Pericardium fibroblast (primary cell): ENCODE results near the gene PIN1. TPM values are rescaled to one million over a fixed set of nuclear protein-coding genes. Genes with fewer than 3 reads are reported as not detected.

Experiments
- total RNA-seq: library from RNA; depleted of rRNA; stranded (reverse); fragments of >200 nt; gene quantifications from 2 replicates; pipeline ENCODE4 v1.2.3, GENCODE V29; 2015

The PIN1 gene
- 89.6 and 110 TPM in 2 replicates for total RNA-seq

DNA sequence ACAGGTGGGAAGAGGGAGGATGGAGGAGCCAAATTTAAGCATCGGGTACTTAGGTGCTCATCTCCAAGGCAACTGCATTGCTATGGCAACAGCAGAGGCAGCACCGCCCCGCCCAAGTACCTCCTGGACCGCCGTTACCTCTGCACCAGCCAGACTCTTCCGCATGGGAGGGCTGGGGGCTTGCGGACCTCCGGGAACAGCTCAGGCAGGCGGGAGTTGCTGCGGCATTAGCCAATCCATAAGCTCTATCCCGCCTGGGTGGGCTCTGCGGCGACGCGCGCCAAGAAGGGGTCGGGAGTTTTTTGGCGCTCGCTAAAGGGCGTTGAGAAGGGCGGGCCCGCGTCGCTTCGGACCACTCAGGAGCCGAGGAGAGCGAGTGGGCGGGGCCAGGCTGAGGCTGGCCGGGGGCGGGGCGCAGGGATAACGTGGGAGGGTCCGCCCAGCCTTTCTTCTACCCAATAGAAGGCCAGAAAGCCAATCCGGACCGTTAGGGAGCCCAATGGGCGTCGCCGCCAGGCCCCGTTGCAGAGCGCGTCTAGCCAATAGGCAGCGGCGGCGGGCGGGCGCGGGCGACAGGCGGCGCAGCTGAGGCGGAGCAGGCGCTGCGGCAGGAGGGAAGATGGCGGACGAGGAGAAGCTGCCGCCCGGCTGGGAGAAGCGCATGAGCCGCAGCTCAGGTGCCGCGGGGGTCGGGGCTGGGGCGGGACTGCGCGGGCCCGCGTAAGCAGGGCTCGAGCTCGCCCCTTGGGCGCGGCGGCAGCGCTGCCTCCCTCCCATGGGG is at the start of gene PIN1:
PIN1 (plus strand) TSS at position 593 of the 781 bp plus-strand sequence; CDS start at position 620, 27 bp downstream.

DNA sequence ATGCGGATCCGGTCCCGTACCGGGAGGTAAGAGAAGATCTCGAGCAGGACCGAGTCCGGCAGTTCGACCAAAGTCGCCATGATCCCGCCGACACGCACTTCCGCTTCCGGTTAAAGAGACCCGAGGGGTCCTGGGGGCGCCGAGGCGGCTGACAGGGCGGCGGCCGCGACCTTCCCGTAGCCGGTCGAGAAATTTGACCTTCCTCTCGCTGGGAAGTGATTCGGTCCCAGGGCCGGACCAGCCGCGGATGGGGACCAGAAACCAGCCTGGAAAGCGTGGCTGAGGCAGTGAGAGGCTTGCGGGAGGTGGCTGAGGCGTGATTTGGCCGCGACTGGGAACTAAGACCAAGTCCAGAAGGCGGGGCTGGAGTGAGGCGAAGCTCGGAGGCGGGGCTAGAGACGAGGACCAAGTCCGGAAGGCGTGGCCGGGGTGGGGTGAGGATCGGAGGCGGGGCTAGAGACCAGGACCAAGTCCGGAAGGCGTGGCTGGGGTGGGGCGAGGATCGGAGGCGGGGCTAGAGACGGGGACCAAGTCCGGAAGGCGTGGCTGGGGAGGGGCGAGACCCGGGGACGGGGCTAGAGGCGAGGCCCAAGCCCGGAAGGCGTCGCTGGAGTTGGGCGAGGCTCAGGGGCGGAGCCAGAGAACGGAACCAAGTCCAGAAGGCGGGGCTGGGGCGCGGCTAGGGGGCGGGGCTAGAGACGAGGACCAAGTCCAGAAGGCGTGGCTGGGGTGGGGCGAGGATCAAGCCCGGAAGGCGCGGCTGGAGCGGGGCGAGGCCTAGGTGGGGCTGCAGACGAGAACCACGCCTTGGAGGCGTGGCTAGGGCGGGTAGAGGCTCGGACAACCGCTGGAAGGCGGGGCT is 16.2 kb upstream of the PIN1 start, which contains the start of gene FBXL12:
FBXL12 (minus strand) TSS at position 346 of the 862 bp plus-strand sequence; CDS start at position 80, 266 bp downstream.

DNA sequence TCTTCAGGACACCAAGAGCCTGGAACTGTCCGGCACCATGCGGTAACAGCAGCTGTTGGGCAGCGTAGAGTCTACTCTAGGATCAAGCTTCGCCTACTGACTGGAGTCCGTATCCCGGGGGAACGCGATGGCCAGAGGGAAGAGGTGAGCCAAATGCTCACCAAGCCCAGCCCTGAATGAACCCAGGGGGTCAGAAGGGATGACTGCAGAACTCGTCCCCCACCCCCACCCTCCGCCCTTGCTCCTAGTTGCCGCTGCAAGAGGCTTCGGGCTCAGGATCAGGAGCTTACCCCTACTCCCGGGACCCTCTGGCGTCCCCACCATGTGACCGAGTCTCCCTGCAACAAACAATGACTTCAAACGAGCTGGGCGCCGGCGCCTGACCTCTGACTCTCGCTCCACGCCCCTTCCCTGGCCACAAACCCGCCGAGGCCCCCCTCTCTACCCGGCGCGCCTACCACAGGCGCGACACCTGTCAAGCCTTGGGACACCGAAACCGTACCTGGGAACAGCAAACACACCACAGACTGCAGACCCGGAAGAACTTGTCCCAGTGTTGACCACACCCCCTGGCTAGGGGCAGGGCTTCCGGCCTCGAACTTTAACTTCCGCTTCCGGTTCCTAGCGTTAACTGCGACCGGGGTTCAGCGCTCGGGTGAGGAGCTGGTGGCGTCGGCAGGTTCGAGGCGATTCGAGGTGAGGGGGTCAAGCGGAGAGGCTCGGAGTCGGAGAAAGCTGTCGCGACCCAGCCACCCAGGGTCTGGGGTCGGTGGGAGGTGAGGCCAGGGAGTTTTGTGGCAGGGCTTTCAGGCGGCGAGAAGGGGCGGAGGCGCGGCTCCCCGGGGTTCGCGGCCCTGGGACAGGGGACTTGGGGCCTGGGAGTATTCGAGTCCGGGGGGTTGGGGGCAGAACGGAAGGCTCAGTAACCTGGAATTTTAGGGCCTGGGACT is 7.6 kb upstream of the PIN1 start, which contains the start of gene UBL5:
UBL5 (plus strand) TSS at position 630 of the 950 bp plus-strand sequence. CDS start 420 bp downstream, outside the sequence.

Other genes starting within 250 kb of the PIN1 start
- 14.4 and 18.2 TPM in 2 replicates for gene ZNF561, start 214.1 kb upstream of the PIN1 start, total RNA-seq
- gene ZNF562, start 160.2 kb upstream of the PIN1 start, total RNA-seq, result 9.4 and 21.6 TPM in 2 replicates
- gene ZNF846, start 66.6 kb upstream of the PIN1 start, total RNA-seq, result 9.5 and 10.0 TPM in 2 replicates
- gene FBXL12, start 16.2 kb upstream of the PIN1 start, total RNA-seq, result 26.5 and 28.7 TPM in 2 replicates
- 339 and 624 TPM in 2 replicates for gene UBL5, start 7.4 kb upstream of the PIN1 start, total RNA-seq
- gene OLFM2, start 101.2 kb downstream of the PIN1 start, total RNA-seq, result 9.3 and 11.3 TPM in 2 replicates
- 31.9 and 41.2 TPM in 2 replicates for gene COL5A3, start 175.2 kb downstream of the PIN1 start, total RNA-seq
- not detected in 2 replicates for gene RDH8, start 178.2 kb downstream of the PIN1 start, total RNA-seq